ENCODE data around the gene SETD2. TPM values are rescaled to one million over a fixed set of nuclear protein-coding genes. Genes with fewer than 3 reads are reported as not detected.

SETD2 gene
- total RNA-seq, 1 donor from 2014 or later: 78.8 TPM

DNA sequence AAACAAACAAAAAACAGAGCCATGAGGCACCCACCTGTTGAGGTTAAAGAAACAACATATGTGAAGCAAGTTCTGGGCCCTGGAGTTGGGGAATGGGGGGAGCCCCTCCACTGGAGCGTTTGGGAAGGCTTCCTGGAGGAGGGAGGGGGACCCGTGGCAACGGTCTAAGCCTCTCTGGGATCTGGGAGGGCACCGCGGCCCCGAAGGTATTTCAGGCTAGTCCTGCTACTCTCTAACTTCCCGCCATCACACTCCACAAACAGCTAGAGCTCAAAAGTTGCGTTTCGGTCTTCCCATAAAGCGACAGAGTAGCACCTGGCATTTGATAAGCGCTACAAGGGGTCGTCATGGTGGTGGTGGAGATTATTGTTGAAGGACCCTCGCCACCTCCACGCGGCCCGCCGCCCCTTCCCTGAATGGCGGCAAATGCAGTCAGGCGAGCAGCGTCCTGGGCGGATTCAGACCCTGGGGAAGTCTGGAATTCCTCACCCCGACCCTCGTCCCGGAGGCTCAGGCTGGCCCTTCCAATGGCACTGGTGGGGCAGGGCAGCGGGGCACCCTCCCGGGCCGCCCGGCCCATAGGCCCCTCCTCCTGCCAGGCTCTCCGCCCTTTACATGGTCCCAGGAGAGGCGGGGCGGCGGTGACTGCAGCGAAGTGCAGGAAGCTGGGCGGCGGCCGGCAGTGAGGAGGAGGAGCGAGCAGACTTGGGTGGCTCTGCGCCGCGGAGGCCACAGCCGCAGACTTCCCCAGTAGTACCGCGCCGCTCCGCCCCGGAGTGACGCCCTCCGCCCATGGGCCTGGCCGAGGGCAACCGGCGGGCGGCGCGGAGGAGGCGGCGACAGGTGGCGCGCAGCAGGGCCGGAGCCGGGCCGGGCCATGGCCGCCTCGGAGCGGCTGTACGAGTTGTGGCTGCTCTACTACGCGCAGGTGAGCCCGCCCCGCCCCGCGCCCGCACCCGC, 184.6 kb downstream of the SETD2 start, which contains the start of gene NBEAL2:
TSS of gene NBEAL2 (plus strand) at position 682 of the 960 bp plus-strand sequence. CDS start at position 878, 196 bp downstream.
- DNase-seq: peak; percentile 63

DNA sequence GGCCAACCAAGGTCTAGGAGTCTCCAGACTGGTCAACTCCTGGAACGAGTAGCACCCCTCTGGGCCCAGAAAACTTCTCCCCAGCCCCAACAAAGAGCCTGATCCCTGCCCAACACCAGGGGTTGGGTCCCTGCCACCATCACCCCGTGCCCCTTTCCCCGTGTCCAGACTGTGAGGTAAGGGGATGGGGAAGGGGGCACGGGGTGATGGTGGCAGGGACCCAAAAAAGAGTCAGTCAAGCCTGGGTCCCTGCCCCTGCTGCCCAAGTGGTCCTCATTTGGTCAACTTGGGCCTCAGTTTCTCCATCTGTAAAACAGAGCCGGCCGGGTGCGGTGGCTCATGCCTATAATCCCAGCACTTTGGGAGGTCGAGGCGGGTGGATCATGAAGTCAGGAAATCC, 185.5 kb downstream of the SETD2 start:
- DNase-seq: no peak

DNA sequence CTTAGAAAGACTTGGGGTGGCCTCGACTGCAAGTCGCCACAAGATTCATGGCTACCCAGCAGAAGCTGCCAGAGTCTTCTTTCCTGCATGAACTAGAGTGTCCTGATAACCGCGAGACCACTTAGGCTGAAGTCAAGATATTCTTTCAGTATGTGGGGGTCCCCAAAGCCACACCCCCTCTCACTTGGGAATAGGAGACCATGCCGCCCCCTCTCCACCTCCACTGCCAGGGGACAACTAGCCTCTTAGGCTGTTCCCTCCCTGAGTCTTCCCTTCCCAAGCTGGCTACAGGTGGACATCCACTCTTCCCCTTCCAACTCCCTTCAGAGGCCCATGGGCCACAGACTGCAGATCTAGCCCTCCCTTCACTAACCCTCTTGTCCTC, 186.1 kb downstream of the SETD2 start:
- DNase-seq: no peak

DNA sequence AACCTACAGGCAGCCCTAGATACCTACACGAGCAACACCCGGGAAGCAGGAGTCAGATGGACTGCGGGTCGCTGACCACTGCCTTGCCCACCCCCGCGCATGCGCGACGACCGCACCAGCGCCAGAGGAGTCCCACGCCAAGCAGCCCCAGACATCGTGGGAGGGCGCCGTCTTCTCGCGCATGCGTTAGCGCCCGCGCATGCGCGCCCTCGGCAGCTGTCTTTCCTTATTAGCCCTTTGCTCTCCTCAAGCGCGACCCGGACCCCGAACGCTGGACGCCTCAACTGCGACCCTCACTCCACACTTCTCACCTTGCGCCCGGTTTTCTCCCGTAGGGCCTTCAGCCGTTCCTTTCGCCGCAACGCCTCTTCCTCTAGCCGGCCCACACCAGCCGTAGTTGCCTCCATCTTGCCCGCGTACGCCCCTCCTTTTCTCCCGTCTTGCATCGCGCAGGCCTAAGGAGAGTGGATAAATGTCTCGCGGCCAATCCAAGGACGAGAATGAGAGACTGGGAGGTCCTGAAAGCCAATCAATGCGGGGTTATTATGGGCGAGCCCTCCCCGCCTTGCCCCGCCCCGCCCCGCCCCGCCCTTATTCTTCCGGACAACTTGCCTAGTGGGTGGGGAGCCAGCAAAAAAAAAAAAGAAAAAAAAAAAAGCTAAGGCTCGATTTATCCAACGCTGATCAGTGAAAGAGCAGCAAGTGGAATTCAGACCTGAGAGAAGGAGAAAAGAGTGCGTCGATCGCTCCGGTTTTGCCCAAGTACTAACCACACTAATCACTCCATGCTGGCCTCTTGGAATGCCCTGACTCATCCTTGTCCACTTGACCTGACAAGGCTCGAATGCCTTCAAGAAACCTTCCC, 187.4 kb downstream of the SETD2 start, which contains the start of gene CCDC12:
TSS of gene CCDC12 (minus strand) at position 420 of the 865 bp plus-strand sequence. CDS start at position 407, 13 bp downstream.
- DNase-seq: peak; percentile 97

DNA sequence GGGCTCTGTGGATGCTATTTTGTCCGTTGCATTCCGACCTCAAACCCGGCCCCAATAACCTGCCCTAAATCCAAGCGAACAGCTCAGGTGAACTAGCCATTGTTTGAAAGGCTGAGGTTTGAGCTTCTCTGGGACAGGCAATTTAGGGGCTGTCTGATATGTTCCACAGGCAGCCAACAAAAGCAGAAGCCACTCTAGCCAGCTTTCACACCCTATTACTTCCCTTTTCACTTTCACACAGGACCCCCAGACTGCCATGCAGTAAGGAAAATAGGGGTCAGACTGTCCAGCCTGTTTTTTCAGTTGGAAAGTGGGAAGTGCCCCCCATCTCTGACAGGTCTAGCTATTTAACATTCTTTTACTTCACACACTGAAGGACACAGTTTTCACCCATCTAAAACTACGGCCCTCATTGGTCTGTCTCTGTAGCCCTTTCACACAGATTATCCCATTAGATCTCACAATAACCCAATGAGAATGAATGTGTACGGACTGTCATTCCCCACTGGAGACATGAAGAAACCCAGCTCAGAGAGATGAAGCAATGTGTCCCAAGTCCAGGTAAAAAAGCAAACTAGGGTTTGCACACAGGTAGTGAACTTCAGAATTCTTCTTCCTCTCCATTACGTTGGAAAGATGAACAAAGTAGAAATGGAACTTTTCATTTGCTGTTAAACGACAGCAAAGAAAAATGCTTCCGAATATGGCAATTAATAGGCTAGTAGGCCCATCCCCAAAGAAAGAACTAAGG, 189.3 kb downstream of the SETD2 start:
- DNase-seq: no peak

DNA sequence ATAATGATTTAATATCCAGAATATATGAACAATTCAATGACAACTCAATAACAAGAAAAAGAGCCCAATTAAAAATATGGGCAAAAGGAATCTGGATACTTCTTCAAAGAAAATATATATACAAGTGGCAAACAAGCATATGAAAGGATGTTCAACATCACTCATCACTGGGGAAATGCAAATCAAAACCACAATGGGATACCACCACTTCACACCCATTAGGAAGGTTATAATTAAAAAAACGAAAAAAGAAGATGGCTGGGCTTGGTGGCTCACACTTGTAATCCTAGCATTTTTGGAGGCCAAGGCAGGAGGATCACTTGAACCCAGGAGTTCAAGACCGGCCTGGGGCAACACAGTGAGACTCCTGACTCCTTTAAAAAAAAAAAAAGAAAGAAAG, 191.5 kb downstream of the SETD2 start:
- DNase-seq: no peak

DNA sequence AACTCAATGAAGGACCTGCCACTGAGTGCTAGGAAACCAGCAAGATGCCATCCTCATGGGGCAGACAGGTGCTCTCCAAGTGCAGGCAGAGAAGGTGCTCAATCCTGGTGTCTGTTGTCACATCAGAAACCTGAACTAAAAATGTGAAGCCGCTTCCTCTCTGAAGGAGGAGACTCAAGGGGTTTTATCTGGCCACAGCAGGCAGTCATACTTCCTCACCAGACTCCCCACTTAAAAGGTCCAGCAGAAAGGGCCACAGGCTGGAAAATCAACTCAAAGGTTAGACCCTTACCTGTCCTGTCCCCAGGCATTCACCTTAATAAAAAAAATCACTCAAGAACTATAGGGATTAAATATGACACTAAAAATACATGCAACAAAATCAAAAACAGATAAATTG, 192.2 kb downstream of the SETD2 start:
- DNase-seq: no peak

DNA sequence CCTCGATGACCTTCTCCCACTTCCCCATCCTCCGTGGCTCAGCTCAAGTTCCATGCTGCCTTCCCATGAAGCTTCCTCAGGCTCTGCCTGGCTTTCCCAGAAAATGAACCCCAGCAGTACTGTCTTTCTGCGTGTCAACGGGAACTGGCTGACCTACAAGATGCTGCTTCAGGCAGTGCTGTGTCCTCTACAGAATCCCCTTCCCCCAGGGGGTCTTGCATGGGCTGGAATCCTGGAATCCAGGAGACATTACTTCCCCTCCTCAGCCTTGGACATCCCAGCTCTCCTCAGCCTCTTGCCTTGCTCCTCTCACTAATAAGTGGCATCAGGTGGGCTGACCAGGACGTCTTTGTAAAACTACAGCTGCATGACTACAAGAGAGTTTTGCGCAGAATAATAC, 192.8 kb downstream of the SETD2 start:
- DNase-seq: no peak

DNA sequence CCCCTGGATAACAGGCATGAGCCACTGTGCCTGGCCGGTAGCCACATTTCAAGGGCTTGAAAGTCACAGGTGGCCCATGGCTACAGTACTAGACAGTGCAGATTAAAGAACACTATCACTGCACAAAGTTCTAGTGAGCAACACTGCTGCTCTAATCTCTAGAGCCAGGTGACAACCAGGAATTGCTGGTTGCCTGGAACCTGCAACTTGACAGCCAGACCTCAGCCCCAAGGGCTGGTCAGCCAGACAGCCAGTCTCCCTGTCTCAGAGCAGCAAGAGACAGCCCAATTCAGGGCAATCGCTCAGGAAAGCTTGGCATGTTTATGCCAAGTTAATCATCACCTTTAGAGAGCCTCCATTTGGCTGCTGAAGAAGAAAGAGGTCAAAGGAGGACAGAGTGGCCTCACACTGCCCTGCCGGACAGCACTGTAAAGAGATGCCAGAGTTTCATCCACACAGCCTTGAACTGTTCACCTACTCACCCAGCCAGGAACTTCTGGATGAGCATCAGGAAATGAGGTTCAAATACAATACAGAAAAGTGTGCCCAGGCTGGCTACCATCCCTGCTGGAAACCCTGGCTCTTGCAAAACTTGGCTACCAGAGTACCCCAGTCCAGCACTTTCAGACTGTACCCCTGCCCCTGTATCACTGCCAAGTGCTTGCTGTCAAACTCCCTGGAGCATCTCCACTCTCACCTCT, 193.4 kb downstream of the SETD2 start:
- DNase-seq: no peak

DNA sequence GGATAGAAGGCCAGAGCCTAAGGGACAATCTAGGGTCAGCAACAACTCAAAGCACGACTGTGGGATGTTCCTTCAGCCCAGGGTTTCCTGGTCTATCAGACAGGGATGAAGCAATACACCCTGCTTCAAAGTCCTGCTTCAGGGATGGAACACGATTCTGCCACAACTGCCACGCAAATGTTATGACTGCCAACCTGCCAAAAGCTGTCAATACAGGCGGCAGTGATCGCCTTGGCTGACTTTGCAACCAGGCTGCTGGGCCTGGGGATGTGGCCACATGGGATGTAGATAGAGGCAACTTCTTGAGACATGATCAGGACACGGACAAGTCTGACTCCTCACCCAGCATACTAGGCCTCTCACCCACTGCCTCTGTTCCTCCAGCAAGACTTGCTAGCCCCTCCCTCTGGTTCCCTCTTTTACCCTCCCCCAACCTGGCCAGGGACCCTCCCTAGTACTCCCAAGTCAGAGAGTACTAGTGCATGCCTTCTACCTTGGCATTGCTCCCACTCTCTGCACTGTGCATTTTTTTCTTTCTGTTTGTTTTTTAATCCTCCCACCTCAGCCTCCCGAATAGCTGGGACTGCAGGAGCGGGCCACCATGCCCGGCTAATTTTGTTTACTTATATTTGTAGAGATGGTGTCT, 195.0 kb downstream of the SETD2 start:
- DNase-seq: no peak

DNA sequence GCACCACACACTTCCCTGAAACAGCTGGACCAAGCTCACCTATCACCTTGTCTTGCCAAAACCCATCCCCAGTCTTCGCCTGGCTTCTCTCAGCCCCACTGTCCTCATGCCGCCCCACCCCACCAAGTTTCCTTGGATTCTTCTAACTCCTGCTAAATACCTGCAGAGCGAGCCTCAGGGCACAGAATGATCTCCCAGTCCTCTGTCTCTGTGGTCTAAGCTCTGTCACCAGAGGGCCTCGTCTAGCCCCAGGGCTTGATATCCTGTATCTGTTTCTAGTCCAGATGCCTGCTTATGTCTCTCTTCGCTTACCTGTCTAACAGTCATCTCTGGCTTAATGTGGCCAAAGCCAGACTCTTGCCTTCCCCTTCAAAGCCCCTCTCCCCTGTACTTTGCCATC, 197.1 kb downstream of the SETD2 start:
- no peak for DNase-seq

Small RNA genes within 50 kb of the gene (small RNA-seq; reads per million reads assigned to genes)
- not detected for gene MRPL57P3

Other genes starting within 250 kb of the SETD2 start
- gene CCDC12, start 187.4 kb downstream of the SETD2 start, total RNA-seq: 17.5 TPM
- gene NBEAL2, start 184.4 kb downstream of the SETD2 start, total RNA-seq: 3.3 TPM
- 3.1 TPM for gene KIF9, start 118.7 kb upstream of the SETD2 start, total RNA-seq
- gene KLHL18, start 118.8 kb upstream of the SETD2 start, total RNA-seq: 26.5 TPM
- gene PTPN23, start 216.9 kb upstream of the SETD2 start, total RNA-seq: 17.5 TPM

Data from occipital lobe (tissue), 3 donors.